Measurements from ENCODE around the gene XRCC6.

- TF ChIP-seq CTCF (IDR thresholded peaks at IDR 0.05) = no peak
- TF ChIP-seq POLR2A (IDR thresholded peaks at IDR 0.05) = no peak
These were observed 42.3 kb upstream of the XRCC6 start for GRCh38 chr22:41578818-41579217.

All from testis (tissue), 2 donors.